Left ventricle myocardium inferior (tissue), 1 donor: Measurements from ENCODE around the gene CDC40. TPM values are rescaled to one million over a fixed set of nuclear protein-coding genes. Genes with fewer than 3 reads are reported as not detected.

Experiments used
- DNase-seq: peaks from one replicate; pipeline ENCODE4 v3.0.0-alpha.2; 2020
- H3K27ac ChIP-seq: fragments of 200-600 bp; replicated peaks from 2 replicates; pipeline ENCODE4 v1.8.0; 2021
- H3K27me3 ChIP-seq: fragments of 200-600 bp; 2 replicates; pipeline ENCODE4 v1.8.0; 2021; ENCODE audit warnings: low read depth
- H3K36me3 ChIP-seq: fragments of 200-600 bp; 2 replicates; pipeline ENCODE4 v1.8.0; 2021
- H3K4me1 ChIP-seq: fragments of 200-600 bp; 2 replicates; pipeline ENCODE4 v1.8.0; 2021
- H3K4me3 ChIP-seq: fragments of 200-600 bp; 2 replicates; pipeline ENCODE4 v1.8.0; 2021; ENCODE audit warnings: mild to moderate bottlenecking, moderate library complexity
- H3K9me3 ChIP-seq: fragments of 200-600 bp; replicated peaks from 2 replicates; pipeline ENCODE4 v1.8.0; 2021
- intact Hi-C: fragments of 100-400 bp; cut with micrococcal nuclease; formaldehyde crosslinking; loops from one replicate; pipeline ENCODE4 v1.11.0; 2022
- total RNA-seq: library from RNA; stranded (reverse); fragmentation: NEBNext Ultra II Directional; extraction: Animal tissue kit (Norgen Biotek cat#: 25700); gene quantifications from one replicate; pipeline ENCODE4 v1.2.1, GENCODE V29; 2021
- TF ChIP-seq, protein P1 (sequence below): fragments of 200-600 bp; IDR thresholded peaks from 2 replicates; pipeline ENCODE4 v1.8.0; 2021; ENCODE audit warnings: antibody characterized with exemption, mild to moderate bottlenecking, borderline replicate concordance
- donor health status: DM: no; HTN: yes; CAD: no; lungs with severe emphysema.

CDC40 gene
- total RNA-seq, 1 donor from 2014 or later = 16.1 TPM

DNA sequence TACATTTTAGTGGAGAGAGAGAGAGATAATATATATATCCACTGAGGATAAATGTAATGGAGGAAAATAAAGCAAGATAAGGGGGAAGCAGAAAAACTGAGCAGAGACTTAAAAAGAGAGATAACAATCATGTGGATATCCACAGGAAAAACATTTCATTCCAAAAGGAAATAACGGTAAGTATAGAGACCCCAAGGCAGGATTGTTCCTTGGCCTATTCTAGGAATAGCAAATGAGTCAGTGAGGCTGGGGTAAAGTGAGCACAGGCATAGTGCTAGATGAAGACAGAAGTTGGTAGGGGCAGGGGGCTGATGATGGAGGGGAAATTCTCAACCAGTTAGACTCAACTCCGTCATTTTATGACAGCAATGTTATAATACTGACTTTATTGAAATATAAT lies 11.2 kb downstream of the CDC40 start:
- Histone ChIP-seq H3K27ac (no peak overlapping the region), H3K36me3 (peaks cover 13% of the 10 kb centered on the region), H3K4me3 (no peak overlapping the region), H3K9me3 (no peaks in the 10 kb centered on the region), H3K27me3 (no peaks in the 10 kb centered on the region), H3K4me1 (peaks cover 46% of the 10 kb centered on the region)
- no peak for DNase-seq
- TF ChIP-seq, protein P1, sequence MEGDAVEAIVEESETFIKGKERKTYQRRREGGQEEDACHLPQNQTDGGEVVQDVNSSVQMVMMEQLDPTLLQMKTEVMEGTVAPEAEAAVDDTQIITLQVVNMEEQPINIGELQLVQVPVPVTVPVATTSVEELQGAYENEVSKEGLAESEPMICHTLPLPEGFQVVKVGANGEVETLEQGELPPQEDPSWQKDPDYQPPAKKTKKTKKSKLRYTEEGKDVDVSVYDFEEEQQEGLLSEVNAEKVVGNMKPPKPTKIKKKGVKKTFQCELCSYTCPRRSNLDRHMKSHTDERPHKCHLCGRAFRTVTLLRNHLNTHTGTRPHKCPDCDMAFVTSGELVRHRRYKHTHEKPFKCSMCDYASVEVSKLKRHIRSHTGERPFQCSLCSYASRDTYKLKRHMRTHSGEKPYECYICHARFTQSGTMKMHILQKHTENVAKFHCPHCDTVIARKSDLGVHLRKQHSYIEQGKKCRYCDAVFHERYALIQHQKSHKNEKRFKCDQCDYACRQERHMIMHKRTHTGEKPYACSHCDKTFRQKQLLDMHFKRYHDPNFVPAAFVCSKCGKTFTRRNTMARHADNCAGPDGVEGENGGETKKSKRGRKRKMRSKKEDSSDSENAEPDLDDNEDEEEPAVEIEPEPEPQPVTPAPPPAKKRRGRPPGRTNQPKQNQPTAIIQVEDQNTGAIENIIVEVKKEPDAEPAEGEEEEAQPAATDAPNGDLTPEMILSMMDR = no peak
- intact Hi-C loops = no loop called here

DNA sequence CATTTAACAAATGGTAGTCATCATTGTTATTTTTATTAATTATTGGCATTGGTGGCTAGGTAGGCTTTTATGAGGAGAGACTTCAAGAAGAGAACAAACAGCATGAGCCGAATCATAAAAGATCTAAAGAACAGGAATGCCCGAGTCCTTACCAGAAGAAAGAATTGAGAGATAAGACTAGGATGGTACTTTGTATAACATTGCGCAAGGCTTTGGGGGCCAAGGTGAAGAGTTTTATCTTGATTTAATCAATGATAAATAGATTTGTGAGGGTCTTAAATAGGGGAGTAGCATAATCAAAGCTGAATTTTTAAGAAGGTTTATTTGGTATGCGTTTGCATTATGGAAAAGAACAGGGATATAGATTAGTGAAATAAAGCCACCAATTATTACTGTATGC lies 15.4 kb downstream of the CDC40 start:
- Histone ChIP-seq H3K9me3 (no peaks in the 10 kb centered on the region), H3K27ac (no peak overlapping the region), H3K36me3 (peaks cover 13% of the 10 kb centered on the region), H3K27me3 (no peaks in the 10 kb centered on the region), H3K4me1 (peaks cover 16% of the 10 kb centered on the region), H3K4me3 (no peak overlapping the region)
- no peak for DNase-seq
- TF ChIP-seq, protein P1 = no peak
- intact Hi-C loops = no loop called here

DNA sequence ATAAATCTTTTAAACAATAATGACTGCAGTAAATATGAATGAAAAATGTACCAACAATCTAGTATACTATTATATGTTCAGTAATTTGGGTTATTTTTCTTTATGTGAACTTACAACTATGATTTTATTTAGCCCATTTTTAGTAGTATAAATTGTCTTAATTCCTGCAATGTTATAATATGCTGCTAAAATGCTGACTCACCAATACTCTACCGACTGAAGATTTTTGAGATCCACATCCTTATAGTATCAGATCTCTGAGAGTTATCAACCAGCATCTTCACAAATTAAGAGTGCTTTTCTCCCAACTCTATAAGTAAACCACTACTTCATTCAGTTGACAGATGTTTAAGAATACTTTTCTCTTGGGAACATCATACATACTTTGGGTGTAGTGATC lies 16.6 kb downstream of the CDC40 start:
- H3K27ac ChIP-seq = no peak overlapping the region
- TF ChIP-seq, protein P1 = no peak
- intact Hi-C loops = no loop called here
- no peaks in the 10 kb centered on the region for H3K9me3 ChIP-seq
- H3K4me1 ChIP-seq = peaks cover 8% of the 10 kb centered on the region
- H3K27me3 ChIP-seq = no peaks in the 10 kb centered on the region
- H3K4me3 ChIP-seq = no peak overlapping the region
- peaks cover 13% of the 10 kb centered on the region for H3K36me3 ChIP-seq
- no peak for DNase-seq

DNA sequence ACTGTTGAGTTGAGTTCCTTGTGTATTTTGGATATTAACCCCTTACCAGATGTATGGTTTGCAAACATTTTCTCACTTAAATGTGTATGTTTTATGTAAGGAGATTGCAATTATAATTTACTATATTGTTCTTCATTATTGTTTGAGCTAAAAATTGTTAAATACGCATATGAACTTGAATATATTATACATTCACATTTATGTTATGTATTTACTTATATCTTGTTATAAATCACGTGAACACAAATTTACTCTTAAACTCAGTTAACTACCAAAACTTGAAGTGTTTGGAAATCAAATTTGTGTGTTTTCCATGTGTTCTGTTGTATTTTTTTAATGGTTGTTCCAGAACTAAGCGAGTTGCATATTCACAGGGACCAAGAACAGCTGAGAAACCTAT lies 18.3 kb downstream of the CDC40 start:
- no peak overlapping the region for H3K4me3 ChIP-seq
- peaks cover 5% of the 10 kb centered on the region for H3K4me1 ChIP-seq
- intact Hi-C loops = no loop called here
- no peak overlapping the region for H3K27ac ChIP-seq
- peaks cover 11% of the 10 kb centered on the region for H3K36me3 ChIP-seq
- no peaks in the 10 kb centered on the region for H3K27me3 ChIP-seq
- no peaks in the 10 kb centered on the region for H3K9me3 ChIP-seq
- no peak for DNase-seq
- TF ChIP-seq, protein P1 = no peak

DNA sequence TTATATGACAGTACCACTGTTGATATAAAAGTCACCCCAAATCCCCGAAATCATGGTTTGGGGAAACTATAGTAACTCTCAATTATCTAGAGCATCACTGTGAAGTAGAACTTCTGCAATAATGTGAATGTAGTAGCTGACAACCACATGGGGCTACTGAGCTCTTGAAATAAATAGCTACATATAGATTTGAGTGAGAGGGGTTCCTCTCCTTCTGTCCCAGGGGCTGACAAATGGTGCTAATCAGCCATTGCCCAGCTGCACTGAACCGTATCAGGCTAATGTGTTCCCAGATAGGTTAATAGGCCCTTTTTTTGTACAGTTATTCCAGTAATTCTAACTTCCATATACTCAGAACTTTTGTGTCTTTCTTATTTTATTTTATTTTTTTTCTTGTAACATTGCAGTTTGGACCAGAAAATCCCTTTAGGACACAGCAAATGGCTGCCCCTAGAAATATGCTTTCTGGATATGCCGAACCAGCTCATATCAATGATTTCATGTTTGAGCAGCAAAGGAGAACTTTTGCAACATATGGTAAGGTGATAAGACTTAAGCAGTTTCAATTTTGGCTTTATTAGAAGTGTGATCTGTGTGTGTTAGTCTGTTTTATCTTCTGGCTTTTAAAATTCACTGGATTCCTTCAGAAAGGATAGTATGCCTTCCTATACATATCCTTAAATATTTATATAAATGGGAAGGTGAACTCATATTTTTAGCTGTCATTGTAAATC lies 21.1 kb downstream of the CDC40 start:
- no peak overlapping the region for H3K27ac ChIP-seq
- no peak overlapping the region for H3K4me3 ChIP-seq
- intact Hi-C loops = no loop called here
- H3K36me3 ChIP-seq = no peaks in the 10 kb centered on the region
- TF ChIP-seq, protein P1 = no peak
- H3K9me3 ChIP-seq = no peaks in the 10 kb centered on the region
- H3K4me1 ChIP-seq = peaks cover 5% of the 10 kb centered on the region
- no peaks in the 10 kb centered on the region for H3K27me3 ChIP-seq
- no peak for DNase-seq
